Neuron (in vitro differentiated cells): ENCODE measurements around the gene GPR176.
"Not testable (repeated sequence)": the region's sequence is repeated elsewhere in the genome, so short reads cannot be mapped to it uniquely, and the experiment has no call there.

Source experiments
- H2AFZ ChIP-seq: one replicate; pipeline ENCODE4 v1.6.1; 2013; ENCODE audit warnings: low read depth, mild to moderate bottlenecking, inconsistent platforms, low read length, moderate library complexity
- H3K27me3 ChIP-seq: one replicate; pipeline ENCODE4 v1.6.1; 2013; ENCODE audit warnings: low read length; ENCODE audit not compliant: insufficient read depth
- H3K36me3 ChIP-seq: one replicate; pipeline ENCODE4 v1.6.1; 2013; ENCODE audit warnings: low read length; ENCODE audit not compliant: insufficient read depth
- H3K4me1 ChIP-seq: one replicate; pipeline ENCODE4 v1.6.1; 2013; ENCODE audit warnings: low read length; ENCODE audit not compliant: insufficient read depth
- H3K4me3 ChIP-seq: 2 replicates; pipeline ENCODE4 v1.5.1; 2013; ENCODE audit warnings: mild to moderate bottlenecking, low read length, moderate library complexity
- H3K9me3 ChIP-seq: one replicate; pipeline ENCODE4 v1.6.1; 2013; ENCODE audit warnings: low read length

GPR176 gene

DNA sequence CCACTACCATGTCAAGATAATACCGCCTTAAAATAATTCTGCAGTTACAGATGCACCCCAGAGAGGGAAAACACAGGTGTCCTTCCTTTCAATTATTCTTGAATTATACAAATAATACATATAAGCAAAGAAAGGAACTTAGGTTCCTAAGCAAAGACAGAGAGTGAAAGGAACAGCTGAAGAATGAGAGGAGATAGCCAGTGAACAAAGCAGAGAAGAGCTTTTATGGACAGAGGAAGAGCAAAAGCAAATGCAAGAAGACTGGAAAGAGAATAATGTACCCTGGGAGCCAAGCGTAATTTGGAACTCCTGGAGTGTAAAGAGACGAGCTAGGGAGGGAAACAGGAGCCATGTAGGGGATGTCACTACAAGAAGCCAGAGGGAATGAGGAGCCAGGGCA, 21.7 kb downstream of the GPR176 start:
- Histone ChIP-seq H3K4me1 (peaks cover 5% of the 10 kb centered on the region), H3K27me3 (peaks cover 6% of the 10 kb centered on the region), H2AFZ (no peak overlapping the region), H3K9me3 (no peaks in the 10 kb centered on the region), H3K4me3 (no peak overlapping the region), H3K36me3 (no peaks in the 10 kb centered on the region)

DNA sequence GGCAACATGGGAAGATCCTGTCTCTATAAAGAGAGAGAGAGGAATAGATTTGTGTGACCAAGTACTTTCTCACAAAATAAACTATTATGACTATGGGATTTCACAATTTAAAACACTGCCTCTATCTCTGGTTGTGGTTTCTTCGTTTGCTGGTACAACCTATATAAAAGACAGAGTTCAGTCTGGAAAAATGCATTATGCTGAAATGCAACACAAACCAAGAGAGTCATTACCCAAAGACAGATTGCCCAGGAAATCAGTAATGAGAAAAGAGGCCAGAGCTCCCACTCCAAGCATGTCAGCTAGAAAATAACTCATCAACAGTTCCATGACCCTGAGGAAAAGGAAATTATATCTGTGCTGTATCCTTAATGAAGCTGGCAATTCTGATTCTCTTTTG, 23.2 kb downstream of the GPR176 start:
- Histone ChIP-seq H3K4me3 (no peak overlapping the region), H3K9me3 (no peaks in the 10 kb centered on the region), H2AFZ (no peak overlapping the region), H3K27me3 (peaks cover 6% of the 10 kb centered on the region), H3K4me1 (peaks cover 5% of the 10 kb centered on the region), H3K36me3 (no peaks in the 10 kb centered on the region)

DNA sequence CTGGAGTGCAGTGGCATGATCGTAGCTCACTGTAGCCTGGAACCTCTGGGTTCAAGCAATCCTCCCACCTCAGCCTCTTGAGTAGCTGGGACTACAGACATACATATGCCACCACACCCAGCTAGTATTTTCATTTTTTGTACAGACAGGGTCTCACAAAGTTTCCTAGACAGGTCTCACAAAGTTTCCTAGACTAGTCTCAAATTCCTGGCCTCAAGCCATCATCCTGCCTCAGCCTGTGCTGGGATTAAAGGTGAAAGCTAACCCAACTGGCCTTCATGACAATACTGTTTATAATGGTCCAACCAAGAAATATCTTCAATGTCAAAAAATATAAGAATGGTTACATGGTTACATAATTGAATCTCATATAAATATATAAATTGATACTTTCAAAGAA, 24.0 kb downstream of the GPR176 start:
- H3K4me1 ChIP-seq = peaks cover 5% of the 10 kb centered on the region
- H3K4me3 ChIP-seq = no peak overlapping the region
- H3K9me3 ChIP-seq = peaks cover 2% of the 10 kb centered on the region
- H2AFZ ChIP-seq = no peak overlapping the region
- no peaks in the 10 kb centered on the region for H3K36me3 ChIP-seq
- H3K27me3 ChIP-seq = peaks cover 8% of the 10 kb centered on the region

DNA sequence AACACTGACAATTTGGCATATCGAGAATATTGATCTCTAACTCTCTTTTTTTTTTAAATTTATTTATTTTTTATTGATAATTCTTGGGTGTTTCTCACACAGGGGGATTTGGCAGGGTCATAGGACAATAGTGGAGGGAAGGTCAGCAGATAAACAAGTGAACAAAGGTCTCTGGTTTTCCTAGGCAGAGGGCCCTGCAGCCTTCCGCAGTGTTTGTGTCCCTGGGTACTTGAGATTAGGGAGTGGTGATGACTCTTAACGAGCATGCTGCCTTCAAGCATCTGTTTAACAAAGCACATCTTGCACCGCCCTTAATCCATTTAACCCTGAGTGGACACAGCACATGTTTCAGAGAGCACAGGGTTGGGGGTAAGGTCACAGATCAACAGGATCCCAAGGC, 27.0 kb downstream of the GPR176 start:
- not testable (repeated sequence) for H3K4me1 ChIP-seq, H2AFZ ChIP-seq, H3K27me3 ChIP-seq, H3K4me3 ChIP-seq, H3K36me3 ChIP-seq, H3K9me3 ChIP-seq

DNA sequence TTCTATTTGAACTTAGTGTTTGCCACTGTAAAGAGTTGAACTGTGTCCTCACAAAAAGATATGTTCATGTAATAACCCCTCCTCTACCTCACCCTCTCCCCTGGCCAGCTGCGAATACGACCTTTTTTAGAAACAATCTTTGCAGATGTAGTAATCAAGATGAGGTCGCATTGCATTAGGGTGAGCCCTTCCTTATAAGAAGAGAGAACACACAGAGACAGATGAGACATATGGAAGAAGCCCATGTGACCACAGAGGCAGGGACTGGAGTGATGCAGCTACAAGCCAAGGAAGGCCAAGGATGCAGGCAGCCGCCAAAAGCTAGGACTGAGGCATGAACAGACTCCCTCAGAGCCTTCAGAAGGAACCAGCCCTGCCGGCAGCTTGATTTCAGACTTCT, 27.6 kb downstream of the GPR176 start:
- H3K4me3 ChIP-seq = no peak overlapping the region
- H2AFZ ChIP-seq = no peak overlapping the region
- H3K36me3 ChIP-seq = no peaks in the 10 kb centered on the region
- peaks cover 2% of the 10 kb centered on the region for H3K9me3 ChIP-seq
- H3K27me3 ChIP-seq = peaks cover 6% of the 10 kb centered on the region
- no peaks in the 10 kb centered on the region for H3K4me1 ChIP-seq

DNA sequence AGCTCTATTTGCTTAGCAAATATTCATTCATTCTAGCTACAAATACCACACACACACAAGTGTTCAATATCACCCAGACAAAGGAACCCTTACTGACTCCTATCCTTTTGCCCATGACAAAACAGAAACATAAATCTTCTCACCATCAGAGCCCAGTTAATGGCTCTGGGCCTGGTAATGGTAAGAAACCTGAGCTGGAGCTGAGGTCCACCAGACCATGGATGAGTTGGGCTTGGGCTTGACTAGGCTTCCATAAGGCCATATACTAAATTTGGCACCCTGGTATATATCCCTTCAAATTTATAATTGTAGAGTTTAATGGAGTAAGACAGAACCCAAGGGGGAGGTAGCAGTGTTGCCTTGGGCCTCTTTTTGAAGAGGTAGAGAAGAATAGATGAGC, 29.4 kb downstream of the GPR176 start:
- peaks cover 7% of the 10 kb centered on the region for H3K27me3 ChIP-seq

DNA sequence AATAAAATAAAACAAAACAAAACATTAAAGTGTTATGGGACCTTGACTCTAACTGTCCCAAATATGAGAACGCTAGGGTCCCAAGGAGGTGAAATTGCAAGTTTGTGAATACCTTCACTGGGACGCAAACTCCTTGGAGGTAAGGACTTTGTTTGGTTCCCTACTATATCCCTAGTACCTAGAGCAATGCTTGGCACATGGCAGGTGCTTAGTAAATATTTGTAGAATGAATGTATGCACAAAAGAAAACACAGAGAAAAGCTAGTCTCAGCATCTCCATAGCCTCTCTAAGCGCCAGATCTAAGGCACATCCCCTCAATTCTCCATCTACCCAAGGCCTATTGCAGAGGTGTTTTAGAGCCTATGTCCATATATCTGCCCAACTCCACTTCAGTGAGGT, 30.5 kb downstream of the GPR176 start:
- Histone ChIP-seq H3K4me3 (no peak overlapping the region), H2AFZ (no peak overlapping the region), H3K9me3 (peaks cover 2% of the 10 kb centered on the region), H3K36me3 (no peaks in the 10 kb centered on the region), H3K27me3 (peaks cover 7% of the 10 kb centered on the region), H3K4me1 (no peaks in the 10 kb centered on the region)

More for the DNA sequence above, 29.4 kb downstream of the GPR176 start:
- Histone ChIP-seq H3K9me3 (peaks cover 2% of the 10 kb centered on the region), H3K4me1 (no peaks in the 10 kb centered on the region), H3K4me3 (no peak overlapping the region), H3K36me3 (no peaks in the 10 kb centered on the region), H2AFZ (no peak overlapping the region)

DNA sequence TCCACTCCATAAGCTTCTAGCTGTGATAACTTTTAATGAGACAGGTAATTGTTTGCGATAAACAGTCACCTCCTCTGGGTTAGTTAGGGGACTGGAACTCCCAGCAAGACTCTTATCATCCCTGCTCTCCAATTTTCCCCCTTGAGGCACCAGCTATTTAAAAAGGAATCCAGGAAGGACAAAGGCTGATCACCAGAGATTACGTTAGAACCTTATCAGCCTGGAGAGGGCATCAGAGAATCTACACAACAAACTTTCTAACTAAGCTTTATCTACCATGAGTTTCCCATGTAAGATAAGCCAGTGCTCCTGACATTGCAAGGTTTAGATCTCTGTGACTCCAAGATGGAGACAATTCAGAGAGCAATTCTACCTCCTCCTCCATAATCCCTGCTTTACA, 31.3 kb downstream of the GPR176 start:
- Histone ChIP-seq H3K27me3 (peaks cover 7% of the 10 kb centered on the region), H2AFZ (no peak overlapping the region), H3K36me3 (no peaks in the 10 kb centered on the region), H3K4me3 (no peak overlapping the region), H3K9me3 (peaks cover 2% of the 10 kb centered on the region), H3K4me1 (no peaks in the 10 kb centered on the region)

DNA sequence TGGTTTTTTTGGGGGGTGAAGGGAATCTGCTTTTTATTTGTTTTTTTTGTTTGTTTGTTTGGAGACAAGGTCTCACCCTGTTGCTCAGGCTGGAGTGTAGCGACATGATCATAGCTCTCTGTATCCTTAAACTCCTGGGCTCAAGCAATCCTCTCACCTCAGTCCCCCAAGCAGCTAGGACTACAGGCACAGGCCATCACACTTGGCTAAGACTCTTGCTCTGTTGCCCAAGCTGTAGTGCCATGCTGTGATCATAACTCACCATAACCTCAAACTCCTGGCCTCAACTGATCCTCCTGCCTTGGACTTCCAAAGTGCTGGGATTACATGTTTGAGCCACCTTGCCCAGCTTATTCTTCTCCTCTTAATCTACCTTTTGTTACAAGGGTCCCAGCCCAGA, 31.8 kb downstream of the GPR176 start:
- Histone ChIP-seq H3K4me3 (no peak overlapping the region), H3K9me3 (peaks cover 2% of the 10 kb centered on the region), H3K36me3 (no peaks in the 10 kb centered on the region), H3K4me1 (no peaks in the 10 kb centered on the region), H2AFZ (no peak overlapping the region), H3K27me3 (peaks cover 7% of the 10 kb centered on the region)

DNA sequence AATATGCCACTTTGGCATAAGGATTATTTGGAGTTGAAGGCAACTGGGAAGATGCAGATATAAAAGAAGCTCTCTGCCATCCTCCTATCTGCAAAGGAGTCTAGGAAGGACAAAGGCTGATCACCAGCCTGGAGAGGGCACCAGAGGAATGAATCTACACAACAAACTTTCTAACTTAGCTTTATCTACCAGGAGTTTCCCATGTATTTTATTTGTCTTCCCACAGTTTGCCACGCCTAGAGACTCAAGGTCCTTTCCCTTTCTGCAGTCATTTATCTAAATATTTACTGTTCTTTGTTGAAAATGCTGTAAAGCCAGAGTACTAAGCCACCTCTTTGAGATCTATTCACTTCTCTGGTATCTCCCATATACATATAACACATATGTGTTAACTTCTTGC, 32.2 kb downstream of the GPR176 start:
- H3K27me3 ChIP-seq = peaks cover 7% of the 10 kb centered on the region
- no peak overlapping the region for H2AFZ ChIP-seq
- no peaks in the 10 kb centered on the region for H3K4me1 ChIP-seq
- H3K4me3 ChIP-seq = no peak overlapping the region
- peaks cover 2% of the 10 kb centered on the region for H3K9me3 ChIP-seq
- no peaks in the 10 kb centered on the region for H3K36me3 ChIP-seq

DNA sequence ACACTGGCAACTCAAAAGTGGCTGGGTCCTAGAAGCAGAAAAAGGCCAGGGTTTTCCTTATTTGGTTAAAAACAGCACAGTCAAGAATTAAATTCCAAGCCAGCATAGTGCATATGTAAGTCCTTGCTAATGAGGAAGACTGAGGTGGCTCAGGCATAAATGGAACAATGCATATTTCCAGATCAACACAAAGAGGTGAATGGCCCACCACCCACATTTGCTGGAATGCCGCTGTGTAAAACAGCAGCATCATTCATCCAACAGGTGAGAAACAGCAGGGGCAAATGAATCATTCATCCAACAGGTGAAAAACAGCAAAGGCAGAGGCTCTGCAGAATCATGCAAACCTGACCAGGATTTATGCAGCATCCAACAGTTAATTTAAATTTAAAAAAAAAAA, 32.9 kb downstream of the GPR176 start:
- no peaks in the 10 kb centered on the region for H3K36me3 ChIP-seq
- no peak overlapping the region for H2AFZ ChIP-seq
- peaks cover 2% of the 10 kb centered on the region for H3K9me3 ChIP-seq
- H3K4me3 ChIP-seq = no peak overlapping the region
- no peaks in the 10 kb centered on the region for H3K4me1 ChIP-seq
- H3K27me3 ChIP-seq = peaks cover 7% of the 10 kb centered on the region

DNA sequence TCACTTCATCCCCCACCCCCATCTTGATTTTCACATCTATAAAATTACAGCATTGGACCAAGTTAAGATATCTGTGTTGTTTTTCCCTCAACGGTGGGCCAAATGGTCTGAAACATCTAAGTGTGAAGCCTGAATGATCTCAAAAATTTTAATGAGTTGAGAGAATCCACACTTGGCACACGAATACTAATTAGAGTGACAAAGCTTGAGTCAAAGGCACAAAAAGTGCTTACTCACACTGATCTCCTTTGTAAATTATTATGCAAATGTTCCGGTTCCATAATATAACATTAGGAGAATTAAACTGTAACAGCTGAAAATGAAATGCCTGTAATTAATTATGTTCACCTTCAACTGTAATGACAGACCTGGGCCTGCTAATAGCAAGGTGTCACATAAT, 33.6 kb downstream of the GPR176 start:
- Histone ChIP-seq H3K27me3 (peaks cover 8% of the 10 kb centered on the region), H3K36me3 (no peaks in the 10 kb centered on the region), H3K4me1 (no peaks in the 10 kb centered on the region), H2AFZ (no peak overlapping the region), H3K9me3 (peaks cover 2% of the 10 kb centered on the region), H3K4me3 (no peak overlapping the region)

DNA sequence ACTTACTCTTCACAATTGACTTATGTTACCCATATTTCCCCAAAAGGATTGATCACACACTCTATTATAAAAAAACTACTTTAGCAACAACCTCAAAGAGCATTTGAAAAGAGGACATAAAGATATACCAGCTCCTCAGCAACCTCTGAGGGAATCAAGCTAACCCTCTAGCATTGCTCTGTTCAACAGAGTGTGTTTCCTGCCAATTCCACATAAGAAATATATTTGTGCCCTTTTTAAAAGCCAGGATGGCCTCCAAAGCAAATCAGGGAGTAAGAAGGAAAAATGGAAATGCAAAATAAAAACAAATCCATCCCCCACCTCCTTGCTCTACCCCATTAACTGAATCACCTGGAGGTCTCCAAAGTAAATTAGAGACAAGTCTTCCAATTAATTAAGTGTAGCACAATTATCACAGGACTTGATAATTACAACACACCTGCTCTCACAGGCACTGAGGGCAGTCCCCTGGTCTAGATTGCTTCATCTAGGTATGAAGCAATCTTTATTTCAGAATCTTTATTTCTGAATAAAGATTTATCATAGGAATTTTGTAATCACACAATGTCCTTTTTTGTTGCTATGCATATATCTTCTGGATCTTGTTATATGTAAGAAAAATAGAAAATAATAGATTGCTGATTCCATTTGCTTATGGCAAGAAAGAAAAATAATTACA, 34.8 kb downstream of the GPR176 start:
- Histone ChIP-seq H3K4me3 (no peak overlapping the region), H2AFZ (no peak overlapping the region), H3K9me3 (no peaks in the 10 kb centered on the region), H3K4me1 (no peaks in the 10 kb centered on the region), H3K36me3 (no peaks in the 10 kb centered on the region), H3K27me3 (peaks cover 6% of the 10 kb centered on the region)

DNA sequence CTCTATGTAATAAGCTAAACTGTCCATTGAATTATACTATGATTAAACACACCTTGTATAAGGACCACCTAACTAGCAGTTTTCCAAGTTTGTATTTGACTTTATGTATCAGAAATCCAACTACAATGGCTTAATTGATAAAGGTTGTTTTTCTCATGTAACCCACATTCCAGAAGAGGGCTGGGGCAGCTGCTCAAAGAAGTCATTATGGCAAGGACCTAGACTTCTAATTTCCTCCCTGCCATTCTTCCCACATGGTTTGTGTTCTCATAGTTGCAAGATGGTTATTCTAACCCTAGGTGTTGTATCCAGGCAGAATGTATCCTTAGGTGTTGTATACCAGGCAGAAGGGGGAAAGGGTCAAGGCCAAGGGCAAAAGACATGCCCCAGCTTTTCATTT, 35.7 kb downstream of the GPR176 start:
- Histone ChIP-seq H3K4me1 (no peaks in the 10 kb centered on the region), H3K27me3 (peaks cover 6% of the 10 kb centered on the region), H3K36me3 (no peaks in the 10 kb centered on the region), H2AFZ (no peak overlapping the region), H3K4me3 (no peak overlapping the region), H3K9me3 (no peaks in the 10 kb centered on the region)
